GM23248 (cell line): ENCODE measurements around the gene MARCHF2. TPM values are rescaled to one million over a fixed set of nuclear protein-coding genes. Genes with fewer than 3 reads are reported as not detected.

Experiments used
- DNase-seq: peaks from one replicate; pipeline ENCODE4 v3.0.0-alpha.2; 2015
- H2AFZ ChIP-seq: fragments of 200-600 bp; sonication (generic); 2 replicates; pipeline ENCODE4 v1.6.1; 2016; ENCODE audit warnings: antibody characterized with exemption
- H3F3A ChIP-seq: fragments of 200-600 bp; sonication (generic); 2 replicates; pipeline ENCODE4 v1.6.1; 2016; ENCODE audit warnings: mild to moderate bottlenecking, antibody characterized with exemption, mixed run types; ENCODE audit not compliant: insufficient read depth
- H3K27ac ChIP-seq: fragments of 200-600 bp; sonication (generic); 2 replicates; pipeline ENCODE4 v1.5.1; 2016; ENCODE audit warnings: mild to moderate bottlenecking
- H3K27me3 ChIP-seq: fragments of 200-600 bp; sonication (generic); replicated peaks from 2 replicates; pipeline ENCODE4 v1.6.1; 2016; ENCODE audit warnings: mild to moderate bottlenecking; ENCODE audit not compliant: insufficient read depth
- H3K36me3 ChIP-seq: fragments of 200-600 bp; sonication (generic); 2 replicates; pipeline ENCODE4 v1.6.1; 2016; ENCODE audit warnings: low read depth, mild to moderate bottlenecking
- H3K4me1 ChIP-seq: fragments of 200-600 bp; sonication (generic); 2 replicates; pipeline ENCODE4 v1.6.1; 2016; ENCODE audit warnings: mild to moderate bottlenecking; ENCODE audit not compliant: insufficient read depth
- H3K4me2 ChIP-seq: fragments of 200-600 bp; sonication (generic); one replicate; pipeline ENCODE4 v1.6.1; 2016; ENCODE audit warnings: mild to moderate bottlenecking; ENCODE audit not compliant: unreplicated experiment
- H3K4me3 ChIP-seq: fragments of 200-600 bp; sonication (generic); 2 replicates; pipeline ENCODE4 v1.5.1; 2016; ENCODE audit warnings: mild to moderate bottlenecking
- H3K79me2 ChIP-seq: fragments of 200-600 bp; sonication (generic); 2 replicates; pipeline ENCODE4 v1.6.1; 2016; ENCODE audit warnings: mild to moderate bottlenecking; ENCODE audit not compliant: insufficient read depth
- H3K9ac ChIP-seq: fragments of 200-600 bp; sonication (generic); 2 replicates; pipeline ENCODE4 v1.6.1; 2016; ENCODE audit warnings: mild to moderate bottlenecking
- H3K9me2 ChIP-seq: fragments of 200-600 bp; sonication (generic); 2 replicates; pipeline ENCODE4 v1.6.1; 2016; ENCODE audit warnings: mixed run types, mild to moderate bottlenecking, moderate library complexity; ENCODE audit not compliant: insufficient read depth
- H3K9me3 ChIP-seq: fragments of 200-600 bp; sonication (generic); one replicate; pipeline ENCODE4 v1.6.1; 2017; ENCODE audit warnings: low read depth
- H4K20me1 ChIP-seq: fragments of 200-600 bp; sonication (generic); 2 replicates; pipeline ENCODE4 v1.6.0; 2016; ENCODE audit not compliant: insufficient read depth
- EZH2 ChIP-seq: fragments of 200-600 bp; sonication (generic); IDR thresholded peaks from 2 replicates; pipeline ENCODE4 v1.6.1; 2018; ENCODE audit warnings: antibody characterized with exemption, mild to moderate bottlenecking; ENCODE audit not compliant: insufficient read depth, poor library complexity, severe bottlenecking
- EZH2phosphoT487 ChIP-seq: fragments of 200-600 bp; sonication (generic); IDR thresholded peaks from 2 replicates; pipeline ENCODE4 v1.6.1; 2018; ENCODE audit warnings: antibody characterized with exemption, moderate library complexity, mild to moderate bottlenecking, low read depth; ENCODE audit not compliant: insufficient read depth
- WGBS, 2 experiments: methylation state at CpG; one replicate each; pipeline ENCODE4 v1.1.6; 2015 to 2017; ENCODE audit warnings: low lambda C conversion rate in 2 of 2, low coverage in 1 of 2; ENCODE audit errors: missing lambda C conversion rate in 2 of 2; 5-methylcytosine and 5-hydroxymethylcytosine counted together
- in situ Hi-C: fragments of 300-500 bp; cut with MboI; formaldehyde crosslinking; loops from 2 replicates; pipeline ENCODE4 v1.15.0; 2020
- polyA plus RNA-seq: library from polyadenylated mRNA; unstranded; fragments of >200 nt; fragmentation: Nextera tagmentation; extraction: Ambion mirVana; gene quantifications from 2 replicates; pipeline ENCODE4 v1.2.1, GENCODE V29; 2016
- total RNA-seq: library from RNA; depleted of rRNA; stranded (reverse); fragments of >200 nt; shearing (Covaris generic); gene quantifications from 2 replicates; pipeline ENCODE4 v1.2.3, GENCODE V29; 2014

Gene MARCHF2
- total and polyA plus RNA-seq, 2 experiments from 2014 or later = 33.1 to 87.4 TPM

DNA sequence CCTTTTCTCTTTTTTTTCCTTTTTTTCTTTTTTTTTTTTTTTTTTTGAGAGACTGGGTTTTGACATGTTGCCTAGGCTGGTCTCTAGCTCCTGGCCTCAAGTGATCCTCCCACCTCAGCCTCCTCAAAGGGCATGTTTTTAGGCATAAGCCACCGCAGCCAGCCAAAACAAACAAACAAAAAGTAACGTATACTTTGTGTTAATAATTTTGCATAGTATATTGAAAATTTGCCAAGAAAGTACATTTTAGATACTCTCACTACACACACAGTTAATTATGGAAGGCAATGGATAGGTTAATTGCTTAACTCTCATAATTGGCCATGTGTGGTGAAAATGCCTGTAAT is 24.5 kb upstream of the MARCHF2 start:
- in situ Hi-C loops = no loop called here
- no peaks in the 10 kb centered on the region; the same call in 1 of the 2 replicates for H4K20me1 ChIP-seq
- peaks cover 10% of the 10 kb centered on the region; the same call in 1 of the 2 replicates for H3F3A ChIP-seq
- no peak for TF ChIP-seq EZH2phosphoT487
- no peak for TF ChIP-seq EZH2
- H3K4me1 ChIP-seq = peaks cover 25% of the 10 kb centered on the region
- no peak overlapping the region for H2AFZ ChIP-seq
- no peaks in the 10 kb centered on the region; the same call in 1 of the 2 replicates for H3K36me3 ChIP-seq
- H3K4me3 ChIP-seq = no peak overlapping the region
- no peak overlapping the region for H3K27ac ChIP-seq
- DNase-seq = no peak
- WGBS, 2 experiments = 51% methylated on average over 2 of the region's 2 CpGs
- H3K27me3 ChIP-seq = no peaks in the 10 kb centered on the region
- H3K9me3 ChIP-seq = no peaks in the 10 kb centered on the region
- no peak overlapping the region for H3K9ac ChIP-seq
- H3K4me2 ChIP-seq = no peak overlapping the region
- no peaks in the 10 kb centered on the region for H3K9me2 ChIP-seq
- peaks cover 34% of the 10 kb centered on the region for H3K79me2 ChIP-seq

DNA sequence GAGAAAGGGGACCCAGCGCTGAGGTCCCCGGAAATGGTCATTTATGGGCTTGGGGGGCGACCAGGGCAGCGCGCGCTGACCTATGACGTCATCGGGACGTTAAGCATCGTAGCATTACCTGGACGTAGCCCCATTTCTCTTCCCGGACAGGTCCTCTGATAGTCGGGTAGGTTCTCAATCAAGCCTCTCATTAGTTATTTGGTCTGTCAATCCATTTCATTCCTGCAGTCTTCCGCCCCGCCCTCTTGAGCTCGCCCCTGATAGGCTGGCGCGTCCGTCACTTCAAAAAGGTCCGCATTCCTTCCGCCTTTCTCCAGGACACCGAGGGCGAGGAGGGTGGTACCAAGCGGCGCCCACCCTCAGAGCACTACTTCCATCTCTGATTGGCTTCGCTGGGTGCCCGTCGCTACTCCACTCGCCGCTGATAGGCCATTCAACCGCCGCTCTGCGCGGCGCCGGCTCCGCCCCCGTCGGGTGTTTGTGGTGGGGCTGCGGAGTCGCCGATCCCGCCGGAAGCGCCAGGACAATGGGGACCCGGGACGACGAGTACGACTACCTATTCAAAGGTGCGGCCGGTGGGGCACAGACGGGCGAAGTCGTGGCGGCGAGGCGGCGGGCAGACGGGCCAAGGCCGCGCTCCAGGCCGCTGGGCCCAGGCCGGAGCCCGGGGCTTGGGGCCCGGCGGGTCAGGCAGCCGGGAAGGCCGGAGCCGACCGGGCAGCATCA is 23.1 kb upstream of the MARCHF2 start, which contains the start of gene RAB11B:
TSS of gene RAB11B (plus strand) at position 470 of the 726 bp plus-strand sequence. CDS start at position 527, 57 bp downstream.
- no peak for TF ChIP-seq EZH2
- TF ChIP-seq EZH2phosphoT487 = no peak
- Histone ChIP-seq H3K9me2 (no peaks in the 10 kb centered on the region), H3K36me3 (no peaks in the 10 kb centered on the region), H3F3A (peaks cover 20% of the 10 kb centered on the region), H3K4me1 (peaks cover 36% of the 10 kb centered on the region), H3K27ac (peak within 1 kb of the TSS; percentile 94), H3K9ac (peak within 1 kb of the TSS; percentile 98), H4K20me1 (no peaks in the 10 kb centered on the region; the same call in 1 of the 2 replicates), H3K9me3 (no peaks in the 10 kb centered on the region), H3K4me3 (peak within 1 kb of the TSS; percentile 91), H3K79me2 (peaks cover 48% of the 10 kb centered on the region), H2AFZ (peak within 1 kb of the TSS; percentile 95), H3K4me2 (peak within 1 kb of the TSS; percentile 74), H3K27me3 (no peaks in the 10 kb centered on the region)
- in situ Hi-C loops = no loop called here
- DNase-seq = peak; percentile 100
- WGBS, 2 experiments = 1 to 2% methylated on average over 64 to 67 of the region's 70 CpGs

DNA sequence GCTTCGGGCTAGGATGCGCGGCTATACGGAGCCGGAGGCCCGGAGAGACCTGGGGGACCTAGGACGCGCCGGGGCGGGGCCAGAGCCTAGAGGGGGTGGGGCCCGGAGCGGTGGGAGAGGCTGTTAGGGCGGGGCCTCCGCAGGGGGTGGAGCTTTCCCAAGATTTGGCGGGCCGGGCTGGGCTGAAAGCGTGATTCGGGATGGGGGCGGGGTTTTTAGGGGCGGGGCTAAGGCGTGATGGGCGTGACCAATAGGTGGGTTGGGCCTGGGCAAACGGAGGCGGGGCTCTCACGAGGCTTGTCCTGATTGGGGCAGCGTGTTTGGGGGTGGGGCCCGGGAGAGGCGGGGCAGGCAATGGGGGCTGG is 22.5 kb upstream of the MARCHF2 start:
- Histone ChIP-seq H4K20me1 (no peaks in the 10 kb centered on the region; the same call in 1 of the 2 replicates), H3K4me1 (peaks cover 37% of the 10 kb centered on the region), H3F3A (peaks cover 20% of the 10 kb centered on the region), H3K4me2 (peak overlapping the region; percentile 74), H3K79me2 (peaks cover 53% of the 10 kb centered on the region), H3K9me2 (no peaks in the 10 kb centered on the region), H3K9me3 (no peaks in the 10 kb centered on the region), H3K9ac (peak overlapping the region; percentile 98), H3K36me3 (no peaks in the 10 kb centered on the region), H3K4me3 (peak overlapping the region; percentile 91), H3K27ac (peak overlapping the region; percentile 94), H2AFZ (peak overlapping the region; percentile 66), H3K27me3 (no peaks in the 10 kb centered on the region)
- no peak for TF ChIP-seq EZH2phosphoT487
- TF ChIP-seq EZH2 = no peak
- 0 to 1% methylated on average over 1 to 28 of the region's 28 CpGs for WGBS, 2 experiments
- DNase-seq = peak; percentile 94
- in situ Hi-C loops = no loop called here

DNA sequence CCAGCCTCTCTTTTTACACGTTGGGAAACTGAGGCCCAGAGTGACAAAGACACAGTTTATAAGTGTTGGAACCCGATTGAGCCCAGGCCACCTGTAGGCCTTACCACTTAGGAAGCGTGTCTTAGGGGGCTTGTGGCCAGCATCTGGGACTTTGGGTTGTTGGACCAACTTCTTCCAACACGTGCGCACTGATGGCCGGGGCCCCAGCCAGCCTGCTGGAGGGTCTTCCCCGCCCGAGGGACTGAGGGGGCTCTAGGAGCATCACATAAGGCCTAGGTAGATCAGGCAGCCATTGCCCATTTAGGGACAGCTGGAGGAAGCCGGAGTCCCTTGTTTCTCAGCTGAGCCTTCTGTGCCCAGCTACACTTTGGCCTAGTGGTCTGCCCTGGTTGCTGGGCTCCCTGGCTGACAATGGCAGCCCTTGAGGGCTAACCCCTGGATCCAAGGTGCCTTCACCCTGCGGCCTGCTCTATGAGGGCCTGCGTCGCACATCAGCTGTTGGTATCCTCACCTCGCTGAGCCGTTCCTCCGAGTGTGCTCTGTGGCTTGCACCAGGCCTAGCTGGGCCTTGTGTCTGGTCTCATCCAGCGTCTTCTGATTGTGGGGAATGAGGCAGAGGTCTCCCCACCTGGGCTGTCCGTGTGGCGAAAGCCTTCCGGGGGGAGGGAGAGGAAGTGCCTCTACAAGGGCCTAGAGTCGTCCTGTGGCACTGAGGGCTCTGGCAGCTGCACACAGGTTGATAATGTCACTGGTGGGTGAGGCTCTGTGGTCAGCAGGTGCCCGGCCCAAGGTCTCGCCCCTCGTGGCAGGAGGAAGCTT is 21.7 kb upstream of the MARCHF2 start:
- Histone ChIP-seq H3F3A (peaks cover 20% of the 10 kb centered on the region), H3K9me3 (no peaks in the 10 kb centered on the region), H3K4me1 (peaks cover 37% of the 10 kb centered on the region), H3K27ac (peak overlapping the region; percentile 27; the same call in 1 of the 2 replicates), H3K79me2 (peaks cover 61% of the 10 kb centered on the region), H3K9ac (no peak overlapping the region), H2AFZ (no peak overlapping the region), H3K27me3 (no peaks in the 10 kb centered on the region), H3K4me3 (peak overlapping the region; percentile 91), H3K36me3 (no peaks in the 10 kb centered on the region), H4K20me1 (no peaks in the 10 kb centered on the region; the same call in 1 of the 2 replicates), H3K9me2 (no peaks in the 10 kb centered on the region), H3K4me2 (peak overlapping the region; percentile 26)
- in situ Hi-C loops = no loop called here
- no peak for DNase-seq
- WGBS, 2 experiments = 68 to 70% methylated on average over 20 to 23 of the region's 23 CpGs
- TF ChIP-seq EZH2phosphoT487 = no peak
- TF ChIP-seq EZH2 = no peak
